GM12878 (cell line): ENCODE data around the gene MBNL1. TPM values are rescaled to one million over a fixed set of nuclear protein-coding genes. Genes with fewer than 3 reads are reported as not detected.

Source experiments
- ATAC-seq: fragments of 200-7000 bp; cut with Tn5 transposase; 3 replicates; pipeline ENCODE4 v1.9.1; 2020; ENCODE audit warnings: mild to moderate bottlenecking, moderate library complexity
- BruUV-seq: library from RNA; stranded (reverse); fragments of 400-500 nt; replicated peaks from 2 replicates; lab custom pipeline; 2021; lab: Mats Ljungman, UMichigan
- CTCF ChIA-PET: fragments of 300-600 bp; sonication (Branson Sonifier 250); formaldehyde crosslinking; extraction: SDS; loops from one replicate; lab custom pipeline; 2021; ENCODE audit warnings: inconsistent platforms; lab: Yijun Ruan, JAX
- POLR2A ChIA-PET: fragments of 350-600 bp; formaldehyde crosslinking; extraction: SDS; loops from one replicate; lab custom pipeline; 2021; ENCODE audit warnings: inconsistent platforms; lab: Charles Lee
- RAD21 ChIA-PET: fragments of 300-600 bp; sonication (Branson Sonifier 250); formaldehyde crosslinking; loops from one replicate; lab custom pipeline; 2023; ENCODE audit warnings: antibody characterized with exemption; ENCODE audit not compliant: unreplicated experiment; lab: Charles Lee
- SMC1A ChIA-PET: fragments of 300-600 bp; sonication (Branson Sonifier 250); formaldehyde crosslinking; loops from one replicate; lab custom pipeline; 2023; ENCODE audit not compliant: unreplicated experiment, uncharacterized antibody; lab: Charles Lee
- DNase-seq: peaks from one replicate; pipeline ENCODE4 v3.0.0-alpha.2; 2011; ENCODE audit warnings: low read depth, low spot score
- FAIRE-seq: peaks from 3 replicates; lab custom pipeline; 2011; peaks lifted over from hg19 to GRCh38; lab: Jason Lieb, UNC
- H2AFZ ChIP-seq: 2 replicates; pipeline ENCODE4 v1.6.0; 2011; ENCODE audit warnings: low read depth, low read length, control low read depth; ENCODE audit not compliant: control insufficient read depth
- H3K27ac ChIP-seq: 2 replicates; pipeline ENCODE4 v1.5.1; 2011; ENCODE audit warnings: control low read depth; ENCODE audit not compliant: control insufficient read depth, insufficient read depth
- H3K27me3 ChIP-seq, 2 experiments: replicated peaks in 1 of 2; 2 replicates each; pipeline versions ENCODE4 v1.6.0 to v1.6.1; 2011; ENCODE audit warnings: low read length in 1 of 2; ENCODE audit not compliant: control insufficient read depth in 2 of 2, insufficient read depth in 2 of 2
- H3K36me3 ChIP-seq, 2 experiments: 2 replicates each; pipeline ENCODE4 v1.5.1; 2011; ENCODE audit warnings: low read length in 1 of 2; ENCODE audit not compliant: control insufficient read depth in 2 of 2, insufficient read depth in 2 of 2
- H3K4me1 ChIP-seq: 2 replicates; pipeline ENCODE4 v1.6.1; 2011; ENCODE audit warnings: mild to moderate bottlenecking, low read length, moderate library complexity, mixed read lengths; ENCODE audit not compliant: control insufficient read depth, insufficient read depth
- H3K4me2 ChIP-seq: 2 replicates; pipeline ENCODE4 v1.6.0; 2011; ENCODE audit warnings: control low read depth; ENCODE audit not compliant: control insufficient read depth, insufficient read depth
- H3K4me3 ChIP-seq: fragments of 200-600 bp; sonication (generic); 2 replicates; pipeline ENCODE4 v1.5.1; 2016
- H3K79me2 ChIP-seq: 2 replicates; pipeline ENCODE4 v1.6.0; 2011; ENCODE audit warnings: low read length; ENCODE audit not compliant: control insufficient read depth, insufficient read depth
- H3K9ac ChIP-seq: 2 replicates; pipeline ENCODE4 v1.8.0; 2011; ENCODE audit warnings: low read length, control low read depth, mixed read lengths; ENCODE audit not compliant: control insufficient read depth, insufficient read depth
- H3K9me3 ChIP-seq: replicated peaks from 3 replicates; pipeline ENCODE4 v1.5.1; 2011; ENCODE audit warnings: mild to moderate bottlenecking, low read length; ENCODE audit not compliant: control insufficient read depth, insufficient read depth
- H4K20me1 ChIP-seq: 2 replicates; pipeline ENCODE4 v1.6.0; 2011; ENCODE audit not compliant: control insufficient read depth, insufficient read depth
- ATF7 ChIP-seq: fragments of 450-650 bp; IDR thresholded peaks from 2 replicates; pipeline ENCODE4 v1.6.1; 2016; ENCODE audit warnings: low read depth, mild to moderate bottlenecking
- BHLHE40 ChIP-seq, 2 experiments: fragments of 450-650 bp in 1 of 2; IDR thresholded peaks; 2 replicates each; pipeline ENCODE4 v1.6.1; 2011 to 2017; ENCODE audit warnings: low read depth in 2 of 2, borderline replicate concordance in 1 of 2, improper control_type of control experiment in 1 of 2, low read length in 1 of 2, mild to moderate bottlenecking in 1 of 2
- CREB1 ChIP-seq: IDR thresholded peaks from 2 replicates; pipeline ENCODE4 v1.6.1; 2012; ENCODE audit warnings: low read depth, mild to moderate bottlenecking, inconsistent platforms
- DPF2 ChIP-seq: fragments of 450-650 bp; IDR thresholded peaks from 2 replicates; pipeline ENCODE4 v1.6.1; 2017; ENCODE audit warnings: mild to moderate bottlenecking
- HSF1 ChIP-seq: fragments of 150-350 bp; IDR thresholded peaks from 2 replicates; pipeline ENCODE4 v1.6.1; 2014; ENCODE audit warnings: mild to moderate bottlenecking, low read depth, low read length
- IKZF2 ChIP-seq, 2 experiments: fragments of 450-650 bp; IDR thresholded peaks; 2 replicates each; pipeline ENCODE4 v1.6.1; 2017; ENCODE audit warnings: mild to moderate bottlenecking in 2 of 2, moderate library complexity in 2 of 2
- IRF5 ChIP-seq: fragments of 450-650 bp; IDR thresholded peaks from 2 replicates; pipeline ENCODE4 v1.6.1; 2017; ENCODE audit warnings: borderline replicate concordance
- JUNB ChIP-seq: IDR thresholded peaks from 2 replicates; pipeline ENCODE4 v1.6.1; 2016; ENCODE audit warnings: antibody characterized with exemption, mild to moderate bottlenecking
- MEF2B ChIP-seq: fragments of 450-650 bp; IDR thresholded peaks from 2 replicates; pipeline ENCODE4 v1.6.1; 2018; ENCODE audit warnings: mild to moderate bottlenecking, moderate library complexity; ENCODE audit not compliant: partially characterized antibody, poor library complexity, severe bottlenecking
- NFXL1 ChIP-seq: fragments of 450-650 bp; IDR thresholded peaks from 2 replicates; pipeline ENCODE4 v1.6.1; 2017; ENCODE audit warnings: antibody characterized with exemption, mild to moderate bottlenecking, borderline replicate concordance
- PAX5 ChIP-seq: IDR thresholded peaks from 2 replicates; pipeline ENCODE4 v1.6.1; 2011; ENCODE audit warnings: low read depth, low read length, borderline replicate concordance
- POLR2AphosphoS2 ChIP-seq: IDR thresholded peaks from 2 replicates; pipeline ENCODE4 v1.6.1; 2011; ENCODE audit warnings: low read depth, mild to moderate bottlenecking, low read length, improper control_type of control experiment, moderate library complexity
- RBBP5 ChIP-seq: fragments of 200-600 bp; sonication (generic); conservative IDR thresholded peaks from 2 replicates; pipeline ENCODE4 v1.6.1; 2016
- RCOR1 ChIP-seq: conservative IDR thresholded peaks from 2 replicates; pipeline ENCODE4 v1.6.1; 2012; ENCODE audit warnings: low read depth, low read length, improper control_type of control experiment
- TAF1 ChIP-seq: IDR thresholded peaks from 2 replicates; pipeline ENCODE4 v1.6.1; 2011; ENCODE audit warnings: mild to moderate bottlenecking, low read depth, low read length, borderline replicate concordance
- TCF12 ChIP-seq: IDR thresholded peaks from 2 replicates; pipeline ENCODE4 v1.6.1; 2011; ENCODE audit warnings: low read depth, mild to moderate bottlenecking, low read length
- WGBS: methylation state at CpG from one replicate; pipeline ENCODE4 v1.1.6; 2016; ENCODE audit warnings: low lambda C conversion rate; ENCODE audit not compliant: insufficient replicate concordance, insufficient coverage; ENCODE audit errors: missing lambda C conversion rate; 5-methylcytosine and 5-hydroxymethylcytosine counted together
- in situ Hi-C: fragments of 300-500 bp; cut with MboI; formaldehyde crosslinking; loops from 9 replicates; pipeline ENCODE4 v1.14.3; 2018; ENCODE audit warnings: mixed read lengths
- intact Hi-C: fragments of 100-400 bp; cut with micrococcal nuclease; formaldehyde crosslinking; loops from one replicate; pipeline ENCODE4 v1.14.2; 2022; ENCODE audit not compliant: unreplicated experiment
- polyA plus RNA-seq, 11 experiments: library from polyadenylated mRNA; depleted of rRNA in 4 of 11; unstranded in 6 of 11; stranded (reverse) in 5 of 11; fragments of >200 nt; fragmentation: Nextera tagmentation in 4 of 11; fragmentation: Illumina TruSeq in 1 of 11; extraction: Ambion mirVana in 4 of 11; extraction: Trizol in 1 of 11; gene quantifications; 1 replicate in 1 of 11; 2 replicates in 10 of 11; pipeline versions ENCODE4 v1.2.1 to v1.2.3, GENCODE V29; 2011 to 2016; ENCODE audit warnings: inconsistent platforms in 2 of 11, missing spikeins in 2 of 11, low read depth in 1 of 11
- total RNA-seq, 4 experiments: library from RNA; depleted of rRNA in 3 of 4; stranded (reverse); fragments of >200 nt in 3 of 4; fragmentation: Illumina TruSeq in 1 of 4; extraction: Trizol in 1 of 4; gene quantifications; 2 replicates each; pipeline versions ENCODE4 v1.2.1 to v1.2.3, GENCODE V29; 2013 to 2021

The MBNL1 gene
- total and polyA plus RNA-seq, 10 of the 15 experiments (the other 5 are each of a cell fraction or from before 2014, with no cell fraction given) = 59.6 to 337 (median 143) TPM

- TF ChIP-seq TAF1 (no peak), RCOR1 (no peak)
Measured at GRCh38 chr3:152386208-152386607, 117.5 kb downstream of the MBNL1 start (continued).

DNA sequence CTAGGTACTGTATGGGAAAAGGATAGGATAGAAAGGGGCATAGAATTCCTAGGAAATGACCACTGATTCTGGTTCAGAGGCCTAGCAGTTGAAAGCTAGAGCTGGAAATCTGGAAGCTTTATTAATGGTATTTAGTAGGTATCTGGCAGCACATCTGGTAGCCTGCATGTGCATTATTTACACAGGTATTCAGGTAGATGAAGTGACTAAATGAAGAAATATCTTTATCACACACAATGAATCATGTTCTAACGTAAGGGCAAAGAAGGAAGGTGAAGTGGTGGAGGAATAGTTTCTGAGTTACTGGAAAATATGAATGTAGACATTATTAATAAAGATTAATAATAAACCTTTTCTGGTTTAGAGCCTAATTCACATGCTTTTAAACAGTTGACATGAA lies 119.9 kb downstream of the MBNL1 start:
- ChIA-PET POLR2A (no interaction called here), CTCF (interaction anchor here (0.9 to 1.0 kb wide), 2 partner anchors 10 to 79 kb away, joined by 3 read pairs; no protein-coding TSS in a partner anchor), RAD21 (interaction anchor here (0.7 kb wide), 1 partner anchor 11 kb away, joined by 3 read pairs; no protein-coding TSS in a partner anchor), SMC1A (interaction anchor here (1.0 to 3.8 kb wide), 4 partner anchors 12 to 54 kb away, joined by 3 to 25 read pairs (median 6); no protein-coding TSS in a partner anchor)
- Histone ChIP-seq H3K27me3 (no peaks in the 10 kb centered on the region), H2AFZ (no peak overlapping the region), H3K36me3 (peaks cover 2 to 13% of the 10 kb centered on the region in 2 experiments; a peak in 3 of 4 replicates), H3K4me3 (no peak overlapping the region), H3K4me1 (no peaks in the 10 kb centered on the region; the same call in 1 of the 2 replicates), H3K27ac (no peak overlapping the region), H3K9ac (no peak overlapping the region), H3K79me2 (peaks cover 79% of the 10 kb centered on the region), H4K20me1 (peaks cover 3% of the 10 kb centered on the region; the same call in 1 of the 2 replicates), H3K4me2 (no peak overlapping the region), H3K9me3 (no peaks in the 10 kb centered on the region; the same call in none of the 3 replicates)
- FAIRE-seq (no peak), ATAC-seq (no peak), DNase-seq (no peak)
- in situ Hi-C loops (no loop called here), intact Hi-C loops (no loop called here)
- TF ChIP-seq MEF2B = no peak
- TF ChIP-seq DPF2 = no peak
- no peak for TF ChIP-seq ATF7
- TF ChIP-seq NFXL1 = no peak
- TF ChIP-seq BHLHE40 (IDR thresholded peaks at IDR 0.05; ENCODE audit: borderline replicate concordance in 1 of 2, low read depth in 2 of 2, low read length in 1 of 2) = no peak
- no peak for TF ChIP-seq PAX5
- no peak for TF ChIP-seq TCF12
- TF ChIP-seq IKZF2 (IDR thresholded peaks at IDR 0.05) = no peak
- TF ChIP-seq POLR2AphosphoS2 = no peak
- no peak for TF ChIP-seq IRF5
- no peak for TF ChIP-seq HSF1
- no peak for TF ChIP-seq JUNB
- no peak for TF ChIP-seq CREB1
- no peak for TF ChIP-seq RBBP5
- BruUV-seq = no TSS peak
- 100% methylated on average over 1 of the region's 1 CpG for WGBS
